GM12873 (cell line): ENCODE measurements around the gene ZNF679.

Experiments used
- TF ChIP-seq, protein P1 (sequence below): IDR thresholded peaks from 2 replicates; pipeline ENCODE4 v1.5.1; 2012; ENCODE audit warnings: low read depth, mild to moderate bottlenecking, moderate library complexity, low read length, control low read depth; ENCODE audit not compliant: insufficient read depth; ENCODE audit errors: missing control alignments

ZNF679 gene

DNA sequence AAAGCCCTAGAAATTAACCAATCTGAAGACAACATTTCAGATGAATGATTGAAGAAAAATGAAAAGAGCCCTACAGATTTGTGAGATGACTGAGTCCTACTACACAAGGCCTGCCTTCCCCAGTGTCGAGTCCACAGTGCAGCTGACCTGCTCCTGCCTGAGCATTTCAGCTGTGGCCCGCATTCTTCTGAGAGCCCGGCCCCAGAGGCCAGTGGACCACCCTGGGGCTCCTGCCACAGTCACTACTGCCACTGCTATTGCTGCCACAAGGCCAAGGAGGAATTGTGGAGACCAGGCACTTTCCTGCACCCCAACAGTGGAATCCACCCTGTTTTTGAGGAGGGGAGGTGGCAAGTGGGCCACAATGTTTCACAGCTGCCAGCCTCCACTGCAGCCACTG lies 40.9 kb upstream of the ZNF679 start:
- TF ChIP-seq, protein P1, sequence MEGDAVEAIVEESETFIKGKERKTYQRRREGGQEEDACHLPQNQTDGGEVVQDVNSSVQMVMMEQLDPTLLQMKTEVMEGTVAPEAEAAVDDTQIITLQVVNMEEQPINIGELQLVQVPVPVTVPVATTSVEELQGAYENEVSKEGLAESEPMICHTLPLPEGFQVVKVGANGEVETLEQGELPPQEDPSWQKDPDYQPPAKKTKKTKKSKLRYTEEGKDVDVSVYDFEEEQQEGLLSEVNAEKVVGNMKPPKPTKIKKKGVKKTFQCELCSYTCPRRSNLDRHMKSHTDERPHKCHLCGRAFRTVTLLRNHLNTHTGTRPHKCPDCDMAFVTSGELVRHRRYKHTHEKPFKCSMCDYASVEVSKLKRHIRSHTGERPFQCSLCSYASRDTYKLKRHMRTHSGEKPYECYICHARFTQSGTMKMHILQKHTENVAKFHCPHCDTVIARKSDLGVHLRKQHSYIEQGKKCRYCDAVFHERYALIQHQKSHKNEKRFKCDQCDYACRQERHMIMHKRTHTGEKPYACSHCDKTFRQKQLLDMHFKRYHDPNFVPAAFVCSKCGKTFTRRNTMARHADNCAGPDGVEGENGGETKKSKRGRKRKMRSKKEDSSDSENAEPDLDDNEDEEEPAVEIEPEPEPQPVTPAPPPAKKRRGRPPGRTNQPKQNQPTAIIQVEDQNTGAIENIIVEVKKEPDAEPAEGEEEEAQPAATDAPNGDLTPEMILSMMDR = no peak

DNA sequence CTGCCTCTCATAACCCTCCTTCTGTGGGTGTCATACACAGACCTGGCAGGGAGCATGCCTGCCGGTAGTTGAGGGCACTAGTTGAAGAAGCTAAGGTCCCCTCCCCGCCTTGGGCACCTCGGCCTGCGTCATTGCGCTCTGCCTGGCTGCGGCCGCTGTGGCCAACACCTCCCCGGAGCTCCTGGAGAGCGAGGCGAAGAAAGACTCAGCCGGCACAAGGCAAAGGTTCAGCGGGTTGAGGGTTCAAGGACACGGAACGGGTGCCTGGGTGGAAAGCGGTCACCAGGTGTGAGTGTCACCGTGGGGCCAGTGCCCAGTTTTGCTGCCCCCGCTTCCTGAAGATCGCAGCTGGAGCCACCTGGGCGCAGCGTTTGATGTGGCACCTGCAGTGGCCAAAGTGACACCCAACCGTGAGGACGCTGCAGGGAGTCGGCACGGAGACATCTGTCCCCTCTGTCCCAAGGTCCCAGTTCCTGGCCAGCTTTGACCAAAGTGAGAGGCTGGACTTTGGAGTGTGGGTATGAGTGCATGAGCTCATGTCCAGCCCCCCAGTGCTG lies 36.0 kb upstream of the ZNF679 start:
- TF ChIP-seq, protein P1 = no peak

DNA sequence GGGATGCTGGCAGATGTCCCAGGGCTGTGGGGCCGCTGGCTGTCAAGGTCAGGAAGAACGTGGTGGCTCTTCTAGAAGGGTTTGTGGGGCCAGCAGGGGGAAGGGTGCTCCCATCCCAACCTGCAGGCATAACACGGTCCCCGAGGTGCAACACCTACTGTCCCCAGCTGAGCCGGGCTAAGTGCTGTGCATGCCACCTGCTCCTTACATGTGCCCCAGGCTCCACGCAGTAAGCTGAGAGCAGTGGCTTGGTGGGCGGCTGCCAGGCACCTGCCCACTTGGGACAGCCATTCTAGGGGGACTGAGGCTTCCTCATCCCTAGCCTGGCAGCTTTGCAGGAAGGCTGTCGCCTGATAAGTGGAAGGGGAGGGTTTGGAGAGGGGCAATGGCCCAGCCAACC lies 35.5 kb upstream of the ZNF679 start:
- TF ChIP-seq, protein P1 = no peak

DNA sequence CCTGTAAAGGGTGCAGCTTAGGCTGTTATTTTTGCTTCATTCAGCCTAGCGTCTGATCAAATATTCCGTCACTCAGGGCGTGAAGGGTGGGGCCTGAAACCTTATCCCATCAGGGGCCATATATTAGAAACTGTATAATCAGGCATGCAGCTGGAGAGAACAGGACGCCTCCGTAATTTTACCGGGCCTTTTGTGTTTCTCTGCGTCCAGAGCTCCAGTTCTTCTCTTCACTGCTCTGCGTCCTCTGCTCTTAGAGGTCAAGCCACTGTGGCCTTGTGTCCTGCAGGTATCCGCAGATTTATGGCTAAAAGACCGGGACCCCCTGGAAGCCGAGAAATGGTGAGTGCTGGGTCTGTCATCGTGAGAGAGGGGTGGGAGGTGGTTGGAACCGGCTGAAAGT lies 21.4 kb upstream of the ZNF679 start, which contains the start of gene ZNF735:
Gene ZNF735, plus strand, starts transcription at position 301 of the 400 bp plus-strand sequence. Its CDS starts 0 bp downstream, at position 301.
- TF ChIP-seq, protein P1 = no peak

DNA sequence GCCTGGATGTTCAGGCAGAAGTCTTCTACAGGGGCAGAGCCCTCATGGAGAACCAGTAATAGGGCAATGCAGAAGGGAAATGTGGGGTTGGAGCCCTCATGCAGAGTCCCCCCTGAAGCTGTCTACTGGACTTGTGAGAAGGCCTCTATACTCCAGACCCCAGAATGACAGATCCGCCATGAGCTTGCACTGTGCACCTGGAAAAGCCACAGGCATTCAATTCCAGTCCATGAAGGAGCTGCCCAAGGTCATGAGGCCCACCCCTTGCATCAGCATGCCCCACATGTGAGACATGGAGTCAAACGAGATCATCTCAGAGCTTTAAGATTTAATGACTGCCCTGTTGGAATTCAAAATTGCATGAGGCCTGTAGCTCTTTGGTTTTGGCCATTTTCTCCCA lies 4.9 kb upstream of the ZNF679 start:
- TF ChIP-seq, protein P1 = no peak

DNA sequence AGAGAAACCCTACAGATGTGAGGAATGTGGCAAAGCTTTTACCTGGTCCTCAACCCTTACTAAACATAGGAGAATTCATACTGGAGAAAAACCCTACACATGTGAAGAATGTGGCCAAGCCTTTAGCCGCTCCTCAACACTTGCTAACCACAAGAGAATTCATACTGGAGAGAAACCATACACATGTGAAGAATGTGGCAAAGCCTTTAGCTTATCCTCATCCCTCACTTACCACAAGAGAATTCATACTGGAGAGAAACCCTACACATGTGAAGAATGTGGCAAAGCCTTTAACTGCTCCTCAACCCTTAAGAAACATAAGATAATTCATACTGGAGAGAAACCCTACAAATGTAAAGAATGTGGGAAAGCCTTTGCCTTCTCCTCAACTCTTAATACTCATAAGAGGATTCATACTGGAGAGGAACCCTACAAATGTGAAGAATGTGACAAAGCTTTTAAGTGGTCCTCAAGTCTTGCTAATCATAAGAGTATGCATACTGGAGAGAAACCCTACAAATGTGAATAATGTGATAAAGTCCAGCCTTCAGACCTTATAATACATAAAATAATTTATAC lies 38.2 kb downstream of the ZNF679 start:
- TF ChIP-seq, protein P1 = no peak

DNA sequence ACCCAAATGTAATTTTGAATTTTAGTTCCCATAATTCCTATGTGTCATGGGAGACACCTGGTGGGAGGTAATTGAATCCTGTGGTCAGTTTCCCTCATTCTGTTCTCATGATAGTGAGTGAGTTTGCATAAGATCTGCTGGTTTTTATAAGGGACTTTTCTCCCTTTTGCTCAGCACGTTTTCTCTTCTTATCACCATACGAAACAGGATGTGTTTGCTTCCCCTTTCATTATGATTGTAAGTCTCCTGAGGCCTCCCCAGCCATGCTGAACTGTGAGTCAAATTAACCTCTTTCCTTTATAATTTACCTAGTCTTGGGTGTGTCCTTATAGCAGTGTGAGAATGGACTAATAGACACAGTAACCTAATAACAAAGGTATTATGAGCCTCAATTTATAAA lies 49.4 kb downstream of the ZNF679 start:
- TF ChIP-seq, protein P1 = no peak
